ENCODE results near the gene RCC1.
"Not testable (repeated sequence)": the region's sequence is repeated elsewhere in the genome, so short reads cannot be mapped to it uniquely, and the experiment has no call there.

The RCC1 gene

DNA sequence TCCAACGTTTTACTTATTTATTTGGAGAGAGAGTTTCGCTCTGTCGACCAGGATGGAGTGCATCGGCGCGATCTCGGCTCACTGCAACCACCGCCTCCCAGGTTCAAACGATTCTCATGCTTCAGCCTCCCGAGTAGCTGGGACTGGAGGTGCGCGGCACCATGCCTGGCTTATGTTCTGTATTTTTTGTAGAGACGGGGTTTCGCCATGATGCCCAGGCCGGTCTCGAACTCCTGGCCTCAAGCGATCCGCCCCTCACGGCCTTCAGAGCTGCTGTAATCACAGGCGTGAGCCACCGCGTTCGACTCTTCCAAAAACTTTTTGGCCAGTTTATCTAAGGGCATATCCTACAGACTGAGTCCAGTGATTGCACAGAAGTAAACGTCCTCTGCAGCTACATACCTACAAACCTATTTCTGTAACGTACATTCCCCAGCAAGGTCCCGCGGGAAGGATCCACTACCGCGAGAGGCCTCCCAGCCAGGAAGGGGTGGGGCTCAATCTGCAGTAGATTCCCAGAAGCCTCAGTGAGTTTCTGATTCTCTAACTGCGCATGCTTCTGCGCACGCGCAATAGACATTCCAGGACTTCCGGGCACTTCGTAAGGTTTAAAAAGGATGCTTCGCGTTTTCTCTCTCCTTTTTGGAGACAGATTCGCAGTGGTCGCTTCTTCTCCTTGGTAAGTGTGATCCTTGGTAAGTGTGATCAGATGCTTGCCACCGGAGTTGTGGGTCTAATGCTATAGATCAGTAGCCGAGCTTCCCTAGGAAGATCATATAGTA, at the start of gene RCC1:
TSS of gene RCC1 (plus strand) at position 638 of the 782 bp plus-strand sequence. CDS start 23,824 bp downstream, outside the sequence.
- DNase-seq (ENCODE audit: low spot score), result peak; percentile 97

DNA sequence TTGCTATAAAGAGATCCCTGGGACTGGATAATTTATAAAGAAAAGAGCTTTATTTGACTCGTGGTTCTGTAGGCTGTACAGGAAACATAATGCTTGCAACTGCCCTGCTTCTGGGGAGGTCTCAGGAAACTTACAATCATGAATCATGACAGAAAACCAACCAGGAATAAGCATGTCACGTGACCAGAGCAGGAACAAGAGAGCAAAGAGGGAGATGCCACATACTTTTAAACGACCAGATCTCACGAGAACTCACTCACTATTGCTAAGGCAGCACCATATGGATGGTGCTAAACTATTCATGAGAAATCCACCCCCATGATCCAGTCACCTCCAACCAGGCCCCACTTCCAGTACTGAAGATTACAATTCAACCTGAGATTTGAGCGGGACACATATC, 49.8 kb upstream of the RCC1 start:
- DNase-seq (ENCODE audit: low spot score), result no peak

DNA sequence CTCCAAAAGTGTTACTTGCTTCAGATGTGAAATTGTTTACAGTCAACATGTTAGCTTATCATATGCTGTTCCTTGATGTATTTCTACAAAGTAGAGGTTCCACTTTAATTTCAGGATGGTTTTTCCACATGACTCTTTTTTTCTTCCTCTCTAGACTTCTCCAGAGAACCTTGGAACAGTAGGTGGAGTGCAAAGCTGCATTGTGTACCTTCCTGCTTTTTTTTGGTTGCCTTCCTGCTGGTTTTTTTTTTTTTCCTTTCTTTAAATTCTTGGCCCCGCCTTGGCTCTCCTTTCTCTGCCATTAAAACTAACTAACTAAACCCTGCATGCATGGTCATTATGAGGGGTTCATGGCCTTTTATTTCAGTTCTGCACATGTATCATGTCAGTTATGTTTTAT, 48.2 kb upstream of the RCC1 start:
- no peak for DNase-seq (ENCODE audit: low spot score)

DNA sequence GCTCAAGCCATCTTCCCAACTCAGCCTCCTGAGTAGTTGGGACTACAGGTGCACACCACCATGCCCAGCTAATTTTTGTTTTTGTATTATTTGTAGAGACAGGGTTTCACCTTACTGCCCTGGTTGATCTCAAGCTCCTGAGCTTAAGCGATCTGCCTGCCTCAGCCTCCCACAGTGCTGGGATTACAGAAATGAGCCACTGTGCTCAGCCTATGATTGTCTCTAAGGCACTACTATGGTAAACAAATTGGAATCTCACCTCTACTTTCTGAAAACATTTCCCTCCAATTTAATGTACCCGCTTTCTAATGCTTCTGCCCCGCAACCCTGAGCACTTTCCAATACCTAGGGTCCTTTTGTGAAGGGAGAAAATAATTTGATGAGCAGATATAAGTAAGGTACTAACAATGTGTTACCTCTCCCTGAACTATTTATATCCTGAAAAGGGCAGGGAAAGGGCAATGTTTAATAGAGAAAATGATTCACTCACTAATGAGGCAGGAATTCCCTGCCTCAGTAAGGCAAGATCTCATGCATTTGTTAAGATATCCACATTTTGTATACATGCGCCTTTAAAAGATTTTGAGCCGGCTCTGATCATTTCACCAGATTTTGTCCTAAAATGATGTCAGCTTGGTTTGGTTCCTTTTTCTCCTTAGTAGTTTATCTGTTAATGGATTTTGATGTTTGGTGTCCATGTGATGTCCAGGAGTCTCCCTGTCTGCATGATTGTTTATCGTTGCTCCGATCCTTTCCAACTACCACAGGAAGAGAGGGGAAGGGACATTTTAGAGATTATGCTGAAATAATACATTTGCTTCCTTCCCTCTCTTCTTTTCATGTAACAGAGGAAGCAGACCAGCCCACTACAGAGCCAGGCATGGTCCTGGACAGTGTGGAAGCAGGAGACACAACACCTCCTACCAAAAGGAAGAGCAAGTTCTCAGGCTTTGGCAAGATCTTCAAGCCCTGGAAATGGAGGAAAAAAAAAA, 47.3 kb upstream of the RCC1 start:
- no peak for DNase-seq (ENCODE audit: low spot score)

- no peak for DNase-seq (ENCODE audit: low spot score)
These were observed 39.5 kb upstream of the RCC1 start for GRCh38 chr1:28466226-28466778.

DNA sequence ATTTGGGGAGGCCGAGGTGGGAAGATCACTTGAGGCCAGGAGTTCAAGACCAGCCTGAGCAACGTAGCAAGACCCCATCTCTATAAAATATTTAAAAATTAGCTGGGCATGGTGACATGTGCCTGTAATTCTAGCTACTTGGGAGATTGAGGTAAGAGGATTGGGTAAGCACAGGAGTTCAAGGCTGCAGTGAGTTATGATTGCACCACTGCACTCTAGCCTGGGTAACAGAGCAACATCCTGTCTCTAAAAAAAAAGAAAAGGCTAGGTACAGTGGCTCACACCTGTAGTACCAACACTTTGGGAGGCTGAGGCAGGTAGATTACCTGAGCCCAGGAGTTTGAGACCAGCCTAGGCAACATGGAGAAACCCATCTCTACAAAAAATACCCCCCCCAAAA, 35.7 kb upstream of the RCC1 start:
- DNase-seq (ENCODE audit: low spot score), result no peak

- DNase-seq (ENCODE audit: low spot score), result not testable (repeated sequence)
These were observed 26.3 kb upstream of the RCC1 start for GRCh38 chr1:28479497-28479896.

DNA sequence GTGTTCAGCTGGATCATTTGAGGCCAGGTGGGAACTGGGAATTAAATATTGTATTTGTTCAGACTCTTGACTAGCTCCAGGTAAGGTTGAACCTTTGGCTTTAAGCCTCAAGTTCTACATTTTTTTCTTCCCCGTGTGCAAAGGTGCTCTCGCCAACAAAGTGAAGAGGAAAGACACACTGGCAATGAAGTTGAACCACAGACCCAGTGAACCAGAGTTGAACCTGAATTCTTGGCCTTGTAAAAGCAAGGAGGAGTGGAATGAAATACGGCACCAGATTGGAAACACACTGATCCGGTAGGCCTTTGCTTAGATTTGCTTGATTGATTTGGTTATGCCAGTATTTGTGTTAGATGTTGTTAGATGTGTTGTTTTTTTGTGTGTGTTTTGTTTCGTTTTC, 25.5 kb upstream of the RCC1 start:
- no peak for DNase-seq (ENCODE audit: low spot score)

DNA sequence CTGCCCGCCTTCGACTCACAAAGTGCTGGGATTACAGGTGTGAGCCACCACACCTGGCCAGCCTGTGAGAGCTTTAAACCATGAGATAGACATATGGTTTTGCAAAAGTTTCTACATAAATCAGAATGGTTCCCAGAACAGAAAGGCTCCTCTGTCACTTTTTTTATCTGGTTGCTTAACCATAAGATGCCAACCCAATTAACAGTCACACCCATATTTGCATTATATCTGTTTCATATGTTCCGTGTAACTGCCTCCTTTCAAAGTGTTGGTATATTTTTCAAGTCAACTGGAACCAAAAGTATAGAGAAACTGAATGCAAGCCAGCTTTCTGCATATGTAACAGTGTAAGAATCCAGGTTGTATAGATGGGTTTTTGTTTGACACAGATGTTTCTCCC, 23.7 kb upstream of the RCC1 start:
- no peak for DNase-seq (ENCODE audit: low spot score)

- no peak for DNase-seq (ENCODE audit: low spot score)
These were observed 23.1 kb upstream of the RCC1 start for GRCh38 chr1:28482702-28483101.

DNA sequence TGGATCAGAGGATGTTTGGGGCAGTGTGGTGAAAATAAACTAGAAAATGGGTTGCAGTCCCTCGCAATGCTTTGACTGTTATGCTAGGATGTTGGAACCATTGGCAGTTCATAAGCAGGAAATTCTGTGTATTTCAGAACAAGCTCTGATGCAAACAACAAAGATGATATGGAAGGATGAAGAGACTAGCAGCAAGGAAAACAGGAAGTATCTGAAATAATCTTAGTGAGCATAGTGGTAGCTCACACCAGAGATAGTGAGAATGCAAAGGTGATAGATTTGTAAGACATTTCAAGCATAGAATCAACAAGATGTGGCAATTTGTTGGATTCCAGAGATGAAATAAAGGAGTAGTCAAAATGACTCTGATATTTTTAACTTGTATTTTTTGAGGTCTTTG, 11.1 kb upstream of the RCC1 start:
- no peak for DNase-seq (ENCODE audit: low spot score)

DNA sequence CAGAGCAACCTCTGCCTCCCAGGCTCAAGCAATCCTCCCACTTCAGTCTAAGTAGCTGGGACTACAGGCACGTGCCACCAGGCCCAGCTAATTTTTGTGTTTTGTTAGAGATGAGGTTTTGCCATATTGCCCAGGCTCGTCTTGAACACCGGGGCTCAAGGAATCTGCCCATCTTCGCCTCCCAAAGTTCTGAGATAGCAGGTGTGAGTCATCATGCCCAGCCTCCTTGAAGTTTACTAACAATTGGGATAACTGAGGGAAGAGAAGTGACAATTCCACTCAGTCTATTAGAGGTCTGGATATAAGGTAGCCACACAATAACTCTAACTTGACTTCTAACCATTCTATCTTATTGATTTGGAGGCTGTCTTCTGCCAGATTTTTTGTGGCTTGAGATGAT, 6.3 kb upstream of the RCC1 start:
- DNase-seq (ENCODE audit: low spot score), result no peak

DNA sequence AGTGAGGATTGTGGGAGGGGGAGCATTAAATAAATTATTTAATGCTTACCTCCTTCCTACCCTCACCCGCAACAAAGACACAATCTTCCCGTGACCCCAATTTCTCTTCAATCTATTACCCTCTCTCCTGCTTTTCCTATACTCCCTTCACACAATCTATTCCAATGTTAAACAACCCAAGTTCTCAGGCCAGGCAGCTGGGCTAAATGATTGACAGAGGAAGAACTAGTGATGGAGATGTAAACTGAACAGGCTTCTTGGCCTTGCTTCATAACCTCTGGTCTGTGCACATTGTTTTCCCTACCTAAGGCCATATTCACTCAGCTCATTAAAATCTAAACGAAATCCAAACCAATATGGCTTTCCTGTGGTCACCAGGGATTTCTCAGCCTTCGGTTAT, 3.9 kb upstream of the RCC1 start:
- no peak for DNase-seq (ENCODE audit: low spot score)

DNA sequence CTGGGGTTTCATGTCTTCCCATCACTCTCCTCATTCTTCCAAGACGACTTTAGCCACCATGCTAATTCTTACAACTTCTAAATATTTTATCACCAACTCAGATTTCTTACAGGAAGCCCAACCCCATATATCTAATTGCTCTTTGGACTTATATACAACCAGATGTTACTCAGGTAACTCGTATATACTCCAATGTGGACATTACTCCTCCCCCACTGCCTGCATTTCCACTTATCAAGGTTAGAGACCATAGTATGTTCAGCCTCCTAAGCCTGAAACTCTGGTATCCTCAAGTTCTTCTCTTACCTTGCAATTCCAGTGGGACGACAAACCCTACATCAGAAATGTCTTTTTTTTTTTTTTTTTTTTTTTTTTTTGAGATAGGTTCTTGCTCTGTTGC, 2.7 kb upstream of the RCC1 start:
- no peak for DNase-seq (ENCODE audit: low spot score)

GRCh38 chr1:28506907-28507246, 1.0 kb downstream of the RCC1 start:
- DNase-seq (ENCODE audit: low spot score), result no peak

- DNase-seq (ENCODE audit: low spot score), result no peak
These were observed 1.4 kb downstream of the RCC1 start for GRCh38 chr1:28507247-28507645.

- no peak for DNase-seq (ENCODE audit: low spot score)
These were observed 2.0 kb downstream of the RCC1 start for GRCh38 chr1:28507646-28508434.

- no peak for DNase-seq (ENCODE audit: low spot score)
These were observed 2.6 kb downstream of the RCC1 start for GRCh38 chr1:28508435-28508754.

DNA sequence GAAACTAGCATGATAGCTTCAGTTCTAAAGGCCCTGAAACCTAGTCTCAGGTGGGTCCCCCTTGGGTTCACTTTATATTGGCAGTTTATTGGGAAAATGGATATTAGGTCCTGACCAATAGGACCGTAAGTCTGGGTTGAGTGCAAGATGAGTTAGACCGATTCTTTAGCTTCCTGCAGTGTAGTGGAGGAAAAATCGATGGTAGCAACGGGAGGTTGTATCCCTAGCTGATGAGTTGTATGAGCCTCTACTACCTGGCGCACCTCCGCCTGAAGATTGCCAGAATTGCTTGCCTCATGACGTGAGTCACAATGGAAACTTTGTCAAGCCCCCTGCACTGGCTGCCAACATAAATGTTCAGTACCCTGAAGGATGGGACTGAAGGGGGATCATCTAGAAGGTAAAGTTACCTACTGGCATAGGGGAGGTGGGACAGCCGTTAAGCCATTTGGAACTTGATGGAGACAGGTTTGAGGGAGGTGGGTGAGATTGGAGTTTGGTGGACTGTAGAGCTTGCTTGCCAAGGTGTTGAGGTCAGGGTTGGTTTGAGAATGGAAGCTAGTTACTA, 3.9 kb downstream of the RCC1 start:
- DNase-seq (ENCODE audit: low spot score), result no peak

DNA sequence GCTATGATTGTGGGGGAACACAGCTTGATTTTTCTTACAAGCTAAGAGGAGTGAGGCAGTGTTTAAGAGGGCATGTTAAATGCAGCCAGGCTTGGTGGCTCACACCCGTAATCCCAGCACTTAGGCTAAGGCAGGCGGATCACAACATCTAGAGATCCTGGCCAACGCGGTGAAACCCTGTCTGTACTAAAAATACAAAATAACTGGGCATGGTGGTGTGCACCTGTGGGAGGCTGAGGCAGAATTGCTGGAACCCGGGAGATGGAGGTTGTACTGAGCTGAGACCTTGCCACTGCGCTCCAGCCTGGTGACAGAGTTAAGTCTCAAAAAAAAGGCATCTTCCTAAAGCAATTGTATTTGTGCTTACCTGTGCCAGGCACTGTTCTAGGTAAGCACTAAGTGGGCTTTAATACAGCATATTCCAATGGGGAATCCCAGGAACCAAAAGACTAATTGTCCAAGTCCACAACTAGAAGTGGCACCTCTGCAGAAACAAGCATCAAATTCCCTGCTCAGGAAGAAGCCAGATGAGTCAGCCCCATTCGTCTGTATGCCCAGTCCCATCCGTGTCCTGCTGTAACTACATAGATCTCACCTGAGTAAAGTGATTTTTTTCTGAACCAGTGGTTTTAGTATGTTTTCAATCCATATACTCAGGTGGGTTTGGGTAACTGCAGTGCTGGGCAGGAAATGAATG, 4.6 kb downstream of the RCC1 start:
- DNase-seq (ENCODE audit: low spot score), result no peak

DNA sequence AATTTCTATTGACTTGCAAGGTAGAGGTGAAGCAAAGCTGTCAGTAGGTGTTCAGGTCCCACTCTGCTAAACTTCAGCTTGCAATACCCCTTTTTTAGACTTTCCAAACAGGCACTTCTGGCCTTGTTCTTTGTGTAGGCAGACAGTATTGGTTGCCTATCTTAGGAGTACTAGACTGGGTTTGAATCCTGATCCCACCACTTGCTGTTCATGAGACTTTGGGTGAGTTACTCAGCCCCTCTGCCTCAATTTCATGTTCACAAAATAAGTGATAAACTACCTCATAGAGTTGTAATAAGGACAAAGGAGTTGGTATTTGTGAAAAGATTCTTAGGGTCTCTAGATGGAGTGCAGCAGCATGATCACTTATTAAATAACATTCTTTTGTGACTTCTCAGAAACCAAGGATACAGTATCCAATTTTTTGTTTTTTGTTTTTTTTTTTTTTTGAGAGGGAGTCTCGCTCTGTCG, 5.2 kb downstream of the RCC1 start:
- no peak for DNase-seq (ENCODE audit: low spot score)
